K562 (cell line): ENCODE measurements around the gene ABCG1. TPM values are rescaled to one million over a fixed set of nuclear protein-coding genes. Genes with fewer than 3 reads are reported as not detected.

Source experiments
- ATAC-seq: fragments of 200-7000 bp; cut with Tn5 transposase; 3 replicates; pipeline ENCODE4 v1.9.1; 2020; ENCODE audit warnings: moderate library complexity
- BruUV-seq: library from RNA; stranded (reverse); fragments of 400-500 nt; replicated peaks from 2 replicates; lab custom pipeline; 2021; lab: Mats Ljungman, UMichigan
- CTCF ChIA-PET: fragments of 300-600 bp; formaldehyde crosslinking; extraction: SDS; loops from one replicate; lab custom pipeline; 2021; ENCODE audit warnings: low intra/inter-chr PET ratio; lab: Yijun Ruan, JAX
- POLR2A ChIA-PET: fragments of 300-600, 350-650 bp; sonication (Branson Sonifier 250); formaldehyde crosslinking; extraction: SDS; loops from one replicate; lab custom pipeline; 2021; ENCODE audit warnings: antibody characterized with exemption, inconsistent platforms; lab: Yijun Ruan, JAX
- DNase-seq, 4 experiments: peaks; one replicate each; pipeline versions ENCODE4 v3.0.0 to v3.0.0-alpha.2; 2011 to 2018; ENCODE audit warnings: low spot score in 3 of 4, mixed read lengths in 3 of 4; ENCODE audit errors: extremely low read depth in 1 of 4
- FAIRE-seq: peaks from 2 replicates; lab custom pipeline; 2011; peaks lifted over from hg19 to GRCh38; lab: Jason Lieb, UNC
- H2AFZ ChIP-seq: 2 replicates; pipeline ENCODE4 v1.6.0; 2011; ENCODE audit warnings: low read depth, low read length, control low read depth, inconsistent platforms
- H3K27ac ChIP-seq: fragments of 200-600 bp; 3 replicates; pipeline ENCODE4 v1.8.0; 2011; ENCODE audit warnings: low read depth, mild to moderate bottlenecking, control low read depth, inconsistent platforms, low read length, moderate library complexity, mixed read lengths; ENCODE audit errors: extremely low read depth
- H3K27me3 ChIP-seq, 2 experiments: fragments of 300-600 bp in 1 of 2; 2 replicates in 1 of 2; 3 replicates in 1 of 2; pipeline versions ENCODE4 v1.6.0 to v1.8.0; 2011; ENCODE audit warnings: inconsistent platforms in 2 of 2, low read length in 2 of 2, mild to moderate bottlenecking in 1 of 2, mixed read lengths in 1 of 2, moderate library complexity in 1 of 2; ENCODE audit not compliant: control insufficient read depth in 2 of 2, insufficient read depth in 2 of 2
- H3K36me3 ChIP-seq: fragments of 300-600 bp; 3 replicates; pipeline ENCODE4 v1.8.0; 2011; ENCODE audit warnings: mild to moderate bottlenecking, low read length, inconsistent platforms; ENCODE audit not compliant: control insufficient read depth, insufficient read depth
- H3K4me1 ChIP-seq, 2 experiments: fragments of 200-600 bp in 1 of 2; replicated peaks in 1 of 2; 2 replicates in 1 of 2; 3 replicates in 1 of 2; pipeline versions ENCODE4 v1.5.1 to v1.8.0; 2011; ENCODE audit warnings: inconsistent platforms in 2 of 2, low read length in 2 of 2, mild to moderate bottlenecking in 1 of 2, mixed read lengths in 1 of 2, moderate library complexity in 1 of 2; ENCODE audit not compliant: control insufficient read depth in 2 of 2, insufficient read depth in 2 of 2
- H3K4me2 ChIP-seq: 2 replicates; pipeline ENCODE4 v1.6.1; 2011; ENCODE audit warnings: low read length, control low read depth, inconsistent platforms, mixed read lengths; ENCODE audit not compliant: insufficient read depth
- H3K4me3 ChIP-seq: fragments of 200-600 bp; sonication (generic), shearing (Covaris generic); 2 replicates; pipeline ENCODE4 v1.5.1; 2016; ENCODE audit warnings: control low read depth, inconsistent platforms
- H3K79me2 ChIP-seq: fragments of 200-600 bp; 3 replicates; pipeline ENCODE4 v1.8.0; 2011; ENCODE audit warnings: low read length, inconsistent platforms; ENCODE audit not compliant: control insufficient read depth, insufficient read depth
- H3K9ac ChIP-seq, 2 experiments: 2 replicates each; pipeline versions ENCODE4 v1.6.0 to v1.6.1; 2011; ENCODE audit warnings: low read depth in 2 of 2, low read length in 2 of 2, control low read depth in 1 of 2, inconsistent platforms in 1 of 2, mild to moderate bottlenecking in 1 of 2, mixed read lengths in 1 of 2; ENCODE audit not compliant: insufficient read depth in 1 of 2
- H3K9me1 ChIP-seq: one replicate; pipeline ENCODE4 v1.6.0; 2011; ENCODE audit warnings: inconsistent platforms, mild to moderate bottlenecking, low read length, moderate library complexity; ENCODE audit not compliant: control insufficient read depth, insufficient read depth
- H3K9me3 ChIP-seq: replicated peaks from 2 replicates; pipeline ENCODE4 v1.5.1; 2011; ENCODE audit warnings: low read depth, low read length, inconsistent platforms; ENCODE audit not compliant: control insufficient read depth, insufficient read depth
- H4K20me1 ChIP-seq: replicated peaks from 2 replicates; pipeline ENCODE4 v1.6.1; 2011; ENCODE audit warnings: low read length, inconsistent platforms, mixed read lengths; ENCODE audit not compliant: control insufficient read depth, insufficient read depth
- CTBP1 ChIP-seq: fragments of 450-650 bp; IDR thresholded peaks from 2 replicates; pipeline ENCODE4 v1.6.1; 2016; ENCODE audit warnings: borderline replicate concordance
- DEAF1 ChIP-seq: fragments of 450-650 bp; formaldehyde crosslinking; IDR thresholded peaks from 2 replicates; pipeline ENCODE4 v1.4.0; 2020; ENCODE audit warnings: mild to moderate bottlenecking, moderate library complexity
- GMEB1 ChIP-seq: fragments of 250-450 bp; sonication (Bioruptor Pico); IDR thresholded peaks from 2 replicates; pipeline ENCODE4 v1.4.0; 2020; ENCODE audit warnings: mild to moderate bottlenecking
- GTF2B ChIP-seq: IDR thresholded peaks from 2 replicates; pipeline ENCODE4 v1.6.1; 2011; ENCODE audit not compliant: insufficient read length; ENCODE audit errors: extremely low read depth
- MEF2A ChIP-seq: IDR thresholded peaks from 2 replicates; pipeline ENCODE4 v1.6.1; 2011; ENCODE audit warnings: low read depth, mild to moderate bottlenecking, low read length, moderate library complexity; ENCODE audit not compliant: control insufficient read depth
- PML ChIP-seq: IDR thresholded peaks from 2 replicates; pipeline ENCODE4 v1.6.1; 2012; ENCODE audit warnings: low read length, inconsistent platforms
- ZBTB49 ChIP-seq: sonication (generic); formaldehyde crosslinking; IDR thresholded peaks from 2 replicates; pipeline ENCODE4 v1.8.0; 2022; ENCODE audit warnings: missing genetic modification reagents, mild to moderate bottlenecking, borderline replicate concordance
- ZBTB7A ChIP-seq: IDR thresholded peaks from 2 replicates; pipeline ENCODE4 v1.6.1; 2011; ENCODE audit warnings: low read depth, mild to moderate bottlenecking, low read length, moderate library complexity, borderline replicate concordance; ENCODE audit not compliant: control insufficient read depth
- ZNF165 ChIP-seq: fragments of 250-450 bp; sonication (Bioruptor Pico); IDR thresholded peaks from 2 replicates; pipeline ENCODE4 v1.4.0; 2020; ENCODE audit warnings: borderline replicate concordance
- ZNF561 ChIP-seq: fragments of 450-650 bp; formaldehyde crosslinking; conservative IDR thresholded peaks from 2 replicates; pipeline ENCODE4 v1.4.0; 2020; ENCODE audit warnings: mild to moderate bottlenecking, moderate library complexity
- WGBS: fragments of 100-300 bp; shearing (Covaris generic); methylation state at CpG from one replicate; pipeline ENCODE4 v1.1.6; 2016; ENCODE audit warnings: low coverage, mixed read lengths; ENCODE audit not compliant: insufficient coverage; ENCODE audit errors: missing lambda C conversion rate; 5-methylcytosine and 5-hydroxymethylcytosine counted together
- in situ Hi-C: fragments of 300-500 bp; cut with MboI; formaldehyde crosslinking; loops from 4 replicates; pipeline ENCODE4 v1.15.0; 2018; ENCODE audit warnings: inconsistent platforms, mixed read lengths
- intact Hi-C: fragments of 100-400 bp; cut with micrococcal nuclease; formaldehyde crosslinking; loops from 2 replicates; pipeline ENCODE4 v1.14.2; 2022
- polyA plus RNA-seq, 8 experiments: library from polyadenylated mRNA; depleted of rRNA in 4 of 8; stranded (reverse) in 5 of 8; unstranded in 3 of 8; fragments of >200 nt; fragmentation: Nextera tagmentation in 2 of 8; fragmentation: Illumina TruSeq in 1 of 8; extraction: Ambion mirVana in 2 of 8; extraction: Trizol in 1 of 8; gene quantifications; 2 replicates each; pipeline versions ENCODE4 v1.2.1 to v1.2.3, GENCODE V29; 2011 to 2014; ENCODE audit warnings: inconsistent platforms in 1 of 8, missing spikeins in 1 of 8
- total RNA-seq, 7 experiments: library from RNA; depleted of rRNA in 6 of 7; stranded (reverse); fragments of >200 nt in 6 of 7; fragmentation: Illumina TruSeq in 2 of 7; extraction: Trizol in 2 of 7; gene quantifications; 2 replicates each; pipeline versions ENCODE4 v1.2.1 to v1.2.3, GENCODE V29; 2011 to 2021; ENCODE audit warnings: low replicate concordance in 1 of 7
- TF ChIP-seq, protein P1 (sequence below): sonication (generic); formaldehyde crosslinking; IDR thresholded peaks from 2 replicates; pipeline ENCODE4 v1.8.0; 2022; ENCODE audit warnings: mild to moderate bottlenecking, missing genetic modification reagents

Gene ABCG1
- total and polyA plus RNA-seq, 9 of the 15 experiments (the other 6 are each of a cell fraction or from before 2014, with no cell fraction given): 0.04 to 0.09 TPM; not detected in 7

DNA sequence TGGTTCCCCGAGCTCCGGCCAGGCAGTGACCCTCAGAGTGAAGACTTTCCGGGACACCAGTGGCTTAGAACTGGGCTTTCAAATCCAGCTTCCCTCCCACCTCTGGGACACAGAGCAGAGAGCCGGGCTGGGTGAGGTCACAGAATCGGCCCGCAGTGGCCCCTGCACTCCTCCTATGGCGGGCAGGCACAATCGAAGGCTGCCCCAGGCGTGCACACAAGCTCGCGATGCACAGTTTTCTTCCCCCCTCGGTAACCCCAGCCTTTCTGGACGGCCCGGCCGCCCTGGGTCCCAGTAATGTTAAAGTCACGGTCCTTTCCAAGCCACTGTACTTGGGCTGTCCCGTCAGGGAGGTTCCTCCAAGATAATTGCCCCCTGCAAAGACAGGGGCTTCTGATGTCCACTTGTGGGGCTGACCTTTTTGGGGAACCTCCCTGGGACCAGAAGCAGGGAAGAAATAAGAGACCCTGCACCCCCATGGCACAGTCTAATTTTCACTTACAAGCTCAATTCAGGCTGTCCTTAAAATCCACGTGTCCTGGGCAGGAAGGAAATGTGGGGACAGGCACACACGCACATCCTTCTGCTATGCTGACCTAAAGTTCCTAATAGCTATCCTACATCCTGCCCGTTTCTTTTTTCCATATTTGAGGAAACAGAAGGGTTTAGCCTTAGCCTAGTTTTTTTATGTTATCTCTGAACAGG, 82.6 kb downstream of the ABCG1 start:
- in situ Hi-C loops (no loop called here), intact Hi-C loops (no loop called here)
- DNase-seq: no peak
- Histone ChIP-seq H2AFZ (no peak overlapping the region), H3K9ac (no peak overlapping the region), H3K4me2 (no peak overlapping the region), H3K36me3 (no peaks in the 10 kb centered on the region), H3K9me1 (peaks cover 3% of the 10 kb centered on the region), H3K27me3 (peaks cover 57 to 77% of the 10 kb centered on the region in 2 experiments), H3K79me2 (no peaks in the 10 kb centered on the region), H4K20me1 (peaks cover 12% of the 10 kb centered on the region; the same call in 1 of the 2 replicates), H3K27ac (no peak overlapping the region), H3K4me1 (peaks cover 0 to 7% of the 10 kb centered on the region in 2 experiments; a peak in 1 of 5 replicates), H3K4me3 (no peak overlapping the region), H3K9me3 (no peaks in the 10 kb centered on the region)
- no peak for ATAC-seq
- POLR2A ChIA-PET: interaction anchor here (0.6 kb wide), 1 partner anchor 549 kb away, joined by 3 read pairs; no protein-coding TSS in a partner anchor
- no TSS peak for BruUV-seq
- under 1% methylated on average over 20 of the region's 20 CpGs for WGBS
- no peak for FAIRE-seq
- TF ChIP-seq CTBP1: no peak
- no peak for TF ChIP-seq GTF2B
- TF ChIP-seq DEAF1 (CRISPR knock-in tag): no peak
- no peak for TF ChIP-seq ZNF165
- TF ChIP-seq GMEB1: no peak
- TF ChIP-seq MEF2A: no peak
- no peak for TF ChIP-seq ZBTB7A
- TF ChIP-seq, protein P1, sequence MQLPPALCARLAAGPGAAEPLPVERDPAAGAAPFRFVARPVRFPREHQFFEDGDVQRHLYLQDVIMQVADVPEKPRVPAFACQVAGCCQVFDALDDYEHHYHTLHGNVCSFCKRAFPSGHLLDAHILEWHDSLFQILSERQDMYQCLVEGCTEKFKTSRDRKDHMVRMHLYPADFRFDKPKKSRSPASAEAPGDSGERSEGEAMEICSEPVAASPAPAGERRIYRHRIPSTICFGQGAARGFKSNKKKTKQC (CRISPR knock-in tag): no peak
- no peak for TF ChIP-seq PML
- no peak for TF ChIP-seq ZBTB49 (CRISPR knock-in tag)
- no peak for TF ChIP-seq ZNF561
- TF ChIP-seq, all 486 proteins: peak for 0
- CTCF ChIA-PET: no interaction called here
